ENCODE data around the gene FER. TPM values are rescaled to one million over a fixed set of nuclear protein-coding genes. Genes with fewer than 3 reads are reported as not detected.

The FER gene
- total RNA-seq, 2 experiments from 2014 or later, result 14.2 to 15.9 TPM

GRCh38 chr5:108925073-108925472, 177.4 kb downstream of the FER start:
- ATAC-seq (ENCODE audit: poor library complexity) (no peak), DNase-seq (no peak)
- POLR2A ChIA-PET, result no interaction called here
- H3K4me1 ChIP-seq (ENCODE audit: insufficient read depth, low read length), result no peaks in the 10 kb centered on the region
- Mint-ChIP-seq H3K9me3 (no peaks in the 10 kb centered on the region), H3K4me1 (ENCODE audit: low read depth) (peaks cover 7% of the 10 kb centered on the region), H3K27me3 (no peaks in the 10 kb centered on the region), H3K4me3 (no peak overlapping the region), H3K27ac (no peak overlapping the region), H3K36me3 (ENCODE audit: low read depth) (no peaks in the 10 kb centered on the region)
- intact Hi-C loops (cut with DNase I, micrococcal nuclease), result loop anchor here in 1 of 2 experiments (10.0 kb wide), 1 partner anchor 510 kb away; no protein-coding TSS in a partner anchor
- CTCF ChIA-PET, result no interaction called here
- no peak for TF ChIP-seq CTCF (IDR thresholded peaks at IDR 0.05)
- H3K27ac ChIP-seq (ENCODE audit: low read depth in 1 of 2, low read length in 2 of 2), result no peak overlapping the region
- no peaks in the 10 kb centered on the region for H3K9me3 ChIP-seq (ENCODE audit: control insufficient read depth in 1 of 2, insufficient read depth in 1 of 2, low read length in 2 of 2)
- H3K36me3 ChIP-seq (ENCODE audit: insufficient read depth, low read length), result no peaks in the 10 kb centered on the region
- H3K27me3 ChIP-seq (ENCODE audit: control insufficient read depth in 1 of 2, insufficient read depth in 2 of 2, low read length in 2 of 2), result no peaks in the 10 kb centered on the region
- H3K4me3 ChIP-seq (ENCODE audit: low read length), result no peak overlapping the region

GRCh38 chr5:108930107-108930506, 182.4 kb downstream of the FER start:
- CTCF ChIA-PET, result no interaction called here
- no peaks in the 10 kb centered on the region for H3K27me3 Mint-ChIP-seq
- no peak overlapping the region for H3K27ac ChIP-seq (ENCODE audit: low read depth in 1 of 2, low read length in 2 of 2)
- H3K4me1 ChIP-seq (ENCODE audit: insufficient read depth, low read length), result no peaks in the 10 kb centered on the region
- POLR2A ChIA-PET, result no interaction called here
- H3K4me3 Mint-ChIP-seq, result no peak overlapping the region
- no peaks in the 10 kb centered on the region for H3K27me3 ChIP-seq (ENCODE audit: control insufficient read depth in 1 of 2, insufficient read depth in 2 of 2, low read length in 2 of 2)
- no peak overlapping the region for H3K27ac Mint-ChIP-seq
- H3K4me3 ChIP-seq (ENCODE audit: low read length), result no peak overlapping the region
- no peak for TF ChIP-seq CTCF (IDR thresholded peaks at IDR 0.05)
- peaks cover 31% of the 10 kb centered on the region for H3K36me3 Mint-ChIP-seq (ENCODE audit: low read depth)
- ATAC-seq (ENCODE audit: poor library complexity) (no peak), DNase-seq (no peak)
- no peaks in the 10 kb centered on the region for H3K36me3 ChIP-seq (ENCODE audit: insufficient read depth, low read length)
- H3K4me1 Mint-ChIP-seq (ENCODE audit: low read depth), result no peaks in the 10 kb centered on the region
- intact Hi-C loops (cut with DNase I, micrococcal nuclease), result no loop called here
- H3K9me3 Mint-ChIP-seq, result peaks cover 2% of the 10 kb centered on the region
- H3K9me3 ChIP-seq (ENCODE audit: control insufficient read depth in 1 of 2, insufficient read depth in 1 of 2, low read length in 2 of 2), result no peaks in the 10 kb centered on the region

GRCh38 chr5:108935611-108936010, 187.9 kb downstream of the FER start:
- no peaks in the 10 kb centered on the region for H3K9me3 Mint-ChIP-seq
- intact Hi-C loops (cut with DNase I, micrococcal nuclease), result no loop called here
- Histone ChIP-seq H3K4me3 (ENCODE audit: low read length) (no peak overlapping the region), H3K27ac (ENCODE audit: low read depth in 1 of 2, low read length in 2 of 2) (no peak overlapping the region), H3K36me3 (ENCODE audit: insufficient read depth, low read length) (no peaks in the 10 kb centered on the region), H3K27me3 (ENCODE audit: control insufficient read depth in 1 of 2, insufficient read depth in 2 of 2, low read length in 2 of 2) (no peaks in the 10 kb centered on the region), H3K9me3 (ENCODE audit: control insufficient read depth in 1 of 2, insufficient read depth in 1 of 2, low read length in 2 of 2) (no peaks in the 10 kb centered on the region), H3K4me1 (ENCODE audit: insufficient read depth, low read length) (no peaks in the 10 kb centered on the region)
- ATAC-seq (ENCODE audit: poor library complexity) (no peak), DNase-seq (no peak)
- no peaks in the 10 kb centered on the region for H3K4me1 Mint-ChIP-seq (ENCODE audit: low read depth)
- ChIA-PET POLR2A (no interaction called here), CTCF (no interaction called here)
- no peak overlapping the region for H3K4me3 Mint-ChIP-seq
- no peaks in the 10 kb centered on the region for H3K27me3 Mint-ChIP-seq
- H3K27ac Mint-ChIP-seq, result no peak overlapping the region
- TF ChIP-seq CTCF (IDR thresholded peaks at IDR 0.05), result no peak
- H3K36me3 Mint-ChIP-seq (ENCODE audit: low read depth), result peaks cover 31% of the 10 kb centered on the region
